22Rv1 (cell line): Measurements from ENCODE around the gene AFF2.

Experiments used
- H3K27ac ChIP-seq: fragments of 450-650 bp; 2 replicates; pipeline ENCODE4 v1.5.1; 2017
- CTCF ChIP-seq: fragments of 450-650 bp; IDR thresholded peaks from 2 replicates; pipeline ENCODE4 v1.5.1; 2017; ENCODE audit warnings: mild to moderate bottlenecking
- ZFX ChIP-seq: fragments of 450-650 bp; IDR thresholded peaks from 2 replicates; pipeline ENCODE4 v1.6.1; 2017; ENCODE audit warnings: antibody characterized with exemption, borderline replicate concordance

Gene AFF2

GRCh38 chrX:148495176-148495575 is 5.2 kb upstream of the AFF2 start:
- no peak for TF ChIP-seq CTCF
- no peak for TF ChIP-seq ZFX

DNA sequence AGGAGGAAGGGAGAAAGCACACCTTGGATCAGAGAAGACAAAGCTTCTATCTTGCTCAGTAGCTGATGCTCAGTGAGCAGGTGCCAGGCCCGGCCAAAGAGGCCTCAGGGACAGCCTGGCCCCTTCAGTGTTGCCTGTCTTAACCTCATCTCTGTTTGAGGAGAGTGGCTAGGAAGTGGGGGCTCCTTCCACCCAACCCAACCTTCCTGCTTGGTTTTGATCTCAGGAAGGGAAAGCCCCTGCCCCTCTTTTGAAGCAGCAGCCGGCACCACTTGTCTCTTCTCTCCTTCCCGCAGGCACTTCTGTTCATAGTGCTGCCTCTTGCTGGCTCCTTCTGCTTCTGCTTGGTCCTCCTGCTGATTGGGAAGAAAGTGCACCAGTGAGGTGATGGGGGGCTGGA is 2.4 kb upstream of the AFF2 start:
- no peak for TF ChIP-seq CTCF
- TF ChIP-seq ZFX: no peak
- H3K27ac ChIP-seq: no peak overlapping the region

More at GRCh38 chrX:148495176-148495575, 5.2 kb upstream of the AFF2 start:
- H3K27ac ChIP-seq: no peak overlapping the region

DNA sequence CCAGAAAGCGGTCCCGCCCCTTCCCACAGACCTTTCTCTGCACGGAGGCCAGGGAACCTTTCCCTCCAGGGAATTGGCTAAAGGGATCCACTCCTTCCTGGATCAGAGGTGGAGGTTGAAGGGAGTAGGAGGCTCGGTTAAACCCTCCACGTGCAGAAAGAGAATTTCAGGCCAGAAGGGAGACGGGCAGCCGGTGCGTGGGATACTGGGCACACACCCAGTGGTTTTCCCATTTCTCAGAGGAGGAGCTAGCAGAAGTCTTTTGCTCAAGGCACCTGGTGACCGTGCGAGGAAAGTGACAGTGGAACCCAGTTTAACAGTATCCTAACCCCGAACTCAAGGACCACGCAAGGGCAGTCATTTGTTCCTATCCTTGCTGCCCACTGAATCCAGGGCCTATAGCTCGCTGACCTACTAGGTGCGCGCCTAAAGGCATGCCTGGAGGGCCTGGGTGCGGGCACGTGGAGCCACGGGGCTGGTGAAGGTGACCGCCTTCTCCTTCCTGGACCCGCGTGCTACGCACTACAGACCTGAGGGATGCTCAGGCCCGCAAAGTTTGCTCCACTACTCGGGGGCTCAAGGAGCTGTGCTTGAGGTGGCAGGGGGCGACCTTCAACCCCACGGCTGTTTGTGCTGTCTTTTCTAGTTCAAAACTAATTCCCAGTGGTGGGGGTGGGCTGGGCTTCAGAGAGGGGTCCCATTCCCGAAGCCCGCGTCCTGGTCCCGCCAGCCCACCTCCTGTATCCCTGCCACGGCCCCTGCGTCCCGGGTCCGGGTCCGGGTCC is 587 bp upstream of the AFF2 start:
- no peak for TF ChIP-seq ZFX
- no peak for TF ChIP-seq CTCF

DNA sequence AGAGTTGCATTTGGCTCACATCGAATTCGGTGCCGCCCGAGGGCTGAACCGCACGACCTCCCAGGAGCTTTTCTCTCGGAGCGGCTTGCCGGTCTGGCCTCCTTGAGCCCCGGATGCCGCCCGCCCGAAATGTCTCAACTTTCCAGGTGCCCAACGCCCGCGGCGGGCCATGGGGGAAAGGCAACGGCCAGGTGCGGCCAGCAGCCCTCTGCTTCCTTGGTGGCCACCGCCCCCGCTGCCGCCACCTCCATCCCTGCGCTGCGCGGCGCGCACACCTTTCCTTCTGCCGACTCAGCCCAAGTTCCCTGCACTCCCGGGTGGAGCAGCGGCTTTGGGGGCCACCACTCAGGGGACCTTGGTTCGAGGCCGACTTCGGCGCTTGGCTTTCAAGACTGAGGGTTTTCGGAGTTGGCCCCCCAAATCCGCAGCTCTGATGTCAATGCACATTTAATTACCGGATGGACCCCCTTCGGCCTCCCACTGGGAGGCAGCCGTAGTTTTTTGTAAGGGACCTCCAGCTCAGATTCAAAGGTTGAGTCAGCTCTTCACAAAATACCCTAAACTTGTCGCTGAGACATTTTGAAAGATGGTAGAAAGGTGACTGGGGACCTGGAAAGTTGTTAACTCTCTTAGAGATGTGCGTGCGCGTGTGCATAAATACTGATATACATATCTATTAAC is 1.1 kb downstream of the AFF2 start:
- TF ChIP-seq ZFX: no peak
- no peak for TF ChIP-seq CTCF

More for the DNA sequence above, 587 bp upstream of the AFF2 start:
- no peak overlapping the region for H3K27ac ChIP-seq

DNA sequence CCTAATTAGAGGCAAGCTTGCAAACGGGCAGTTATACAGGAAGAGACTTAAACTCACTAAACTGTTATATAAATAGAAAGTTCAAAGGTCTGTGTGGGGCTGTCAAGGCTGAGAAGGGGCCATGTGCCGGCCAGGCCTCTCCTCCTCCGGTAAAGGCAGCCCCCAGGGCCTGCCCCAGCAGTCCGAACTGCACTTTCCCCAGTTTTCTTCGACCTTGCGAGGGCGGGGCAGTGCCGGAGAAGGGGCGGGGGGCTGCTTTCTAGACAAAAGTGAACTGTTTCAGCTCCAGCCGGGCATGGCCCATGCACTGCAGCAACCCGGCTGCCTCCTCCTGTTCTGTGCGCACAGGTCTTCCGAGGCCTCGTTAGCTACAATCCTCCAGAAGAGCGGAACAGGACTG is 4.1 kb downstream of the AFF2 start:
- TF ChIP-seq CTCF: no peak
- TF ChIP-seq ZFX: no peak
- H3K27ac ChIP-seq: no peak overlapping the region

More for the DNA sequence above, 1.1 kb downstream of the AFF2 start:
- H3K27ac ChIP-seq: no peak overlapping the region

DNA sequence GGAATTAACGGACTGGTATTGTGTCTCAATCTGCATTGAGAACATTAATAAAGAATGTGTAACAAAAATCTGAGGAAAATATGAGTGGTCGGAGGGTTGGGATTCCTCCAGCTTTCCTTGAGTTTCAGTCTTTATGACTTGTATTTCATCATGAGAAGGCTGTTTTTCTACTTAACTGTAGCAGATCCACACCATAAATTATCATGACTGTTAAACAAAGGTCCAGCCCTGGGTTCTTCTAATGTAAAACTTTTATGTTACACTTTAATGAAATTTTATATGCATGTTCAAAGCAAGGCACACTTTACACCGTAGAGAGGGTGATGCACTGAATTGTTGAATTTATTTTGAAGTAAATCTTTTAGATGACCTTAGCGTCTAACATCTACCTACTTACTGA is 7.0 kb downstream of the AFF2 start:
- TF ChIP-seq ZFX: no peak
- TF ChIP-seq CTCF: no peak
- no peak overlapping the region for H3K27ac ChIP-seq

DNA sequence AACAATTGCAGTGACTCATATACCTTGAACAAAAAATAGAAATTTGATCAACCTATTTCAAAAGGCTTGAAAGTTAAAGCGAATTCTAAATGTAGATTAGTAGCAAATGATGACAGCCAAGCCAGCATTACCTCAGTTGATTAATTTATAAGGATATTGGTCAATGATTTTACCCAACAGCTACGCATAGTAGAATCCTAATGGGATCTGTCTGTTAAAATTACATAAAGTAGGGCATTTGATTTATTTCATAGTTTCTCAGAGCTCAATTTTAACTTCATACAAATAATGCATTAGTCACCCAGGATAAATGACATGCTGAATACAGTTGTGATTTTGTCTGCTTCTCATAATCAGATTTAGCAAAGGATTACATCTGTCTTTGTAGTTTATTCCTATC is 12.0 kb downstream of the AFF2 start:
- no peak overlapping the region for H3K27ac ChIP-seq
- TF ChIP-seq ZFX (no peak), CTCF (no peak)
